Measurements from ENCODE around the gene NFIC.
"Not testable (repeated sequence)": the region's sequence is repeated elsewhere in the genome, so short reads cannot be mapped to it uniquely, and the experiment has no call there.

NFIC gene

GRCh38 chr19:3496392-3497273, 130.2 kb downstream of the NFIC start:
- DNase-seq, result no peak

GRCh38 chr19:3497757-3498520, 131.6 kb downstream of the NFIC start:
- DNase-seq, result no peak

- no peak for DNase-seq
Measured at GRCh38 chr19:3499738-3500428, 133.5 kb downstream of the NFIC start.

GRCh38 chr19:3500429-3501101, 134.2 kb downstream of the NFIC start, which contains the start of gene DOHH:
TSS of gene DOHH (minus strand) at chr19:3500674. CDS start at chr19:3496814, 3,860 bp downstream.
- peak; percentile 92 for DNase-seq

- DNase-seq, result no peak
Measured at GRCh38 chr19:3501780-3502179, 135.4 kb downstream of the NFIC start.

- DNase-seq, result no peak
Measured at GRCh38 chr19:3503036-3503572, 136.7 kb downstream of the NFIC start.

GRCh38 chr19:3504735-3505134, 138.4 kb downstream of the NFIC start:
- no peak for DNase-seq

- DNase-seq, result peak; percentile 84
Measured at GRCh38 chr19:3505598-3506383, 139.4 kb downstream of the NFIC start, which contains the start of gene FZR1. TSS of gene FZR1 (plus strand) at chr19:3506311. CDS start at chr19:3522990, 16,679 bp downstream.

GRCh38 chr19:3506384-3507340, 140.3 kb downstream of the NFIC start:
- DNase-seq, result no peak

GRCh38 chr19:3507371-3508120, 141.2 kb downstream of the NFIC start:
- no peak for DNase-seq

- not testable (repeated sequence) for DNase-seq
Measured at GRCh38 chr19:3508121-3508661, 141.8 kb downstream of the NFIC start.

- no peak for DNase-seq
Measured at GRCh38 chr19:3508771-3509535, 142.6 kb downstream of the NFIC start.

- DNase-seq, result no peak
Measured at GRCh38 chr19:3509566-3509989, 143.2 kb downstream of the NFIC start.

GRCh38 chr19:3510727-3511126, 144.3 kb downstream of the NFIC start:
- no peak for DNase-seq

- DNase-seq, result no peak
Measured at GRCh38 chr19:3511506-3512251, 145.3 kb downstream of the NFIC start.

GRCh38 chr19:3512562-3513228, 146.3 kb downstream of the NFIC start:
- DNase-seq, result no peak
